ENCODE data around the gene CCDC149. TPM values are rescaled to one million over a fixed set of nuclear protein-coding genes. Genes with fewer than 3 reads are reported as not detected.

Gene CCDC149
- total and polyA plus RNA-seq, 2 experiments from 2014 or later: 12.3 to 13.3 TPM

GRCh38 chr4:24802648-24803047, 110.2 kb downstream of the CCDC149 start:
- no peaks in the 10 kb centered on the region for H3K9me3 ChIP-seq (ENCODE audit: low read depth)
- no peak overlapping the region for H3K4me3 ChIP-seq
- no peaks in the 10 kb centered on the region for H3K79me2 ChIP-seq
- H3K27me3 ChIP-seq: peaks cover 50% of the 10 kb centered on the region
- no peak overlapping the region for H3K4me2 ChIP-seq
- no peak overlapping the region for H2AFZ ChIP-seq
- no peaks in the 10 kb centered on the region for H3K36me3 ChIP-seq (replicated peaks; ENCODE audit: insufficient read depth, low read depth)
- DNase-seq (ENCODE audit: low spot score): no peak
- WGBS (ENCODE audit: low lambda C conversion rate, missing lambda C conversion rate): 77% methylated on average over 6 of the region's 6 CpGs
- H3K27ac ChIP-seq: no peak overlapping the region
- TF ChIP-seq CTCF (IDR thresholded peaks at IDR 0.05; ENCODE audit: poor library complexity) (no peak), EZH2phosphoT487 (IDR thresholded peaks at IDR 0.05; ENCODE audit: low read depth, severe bottlenecking, unreplicated experiment) (no peak), EZH2 (IDR thresholded peaks at IDR 0.05; ENCODE audit: borderline replicate concordance) (no peak)
- no peaks in the 10 kb centered on the region for H3K4me1 ChIP-seq (ENCODE audit: insufficient read depth)
- no peaks in the 10 kb centered on the region for H4K20me1 ChIP-seq (ENCODE audit: insufficient read depth, poor library complexity, severe bottlenecking)
- no peaks in the 10 kb centered on the region for H3K9me2 ChIP-seq (replicated peaks; ENCODE audit: insufficient read depth)

GRCh38 chr4:24801136-24801855, 111.5 kb downstream of the CCDC149 start:
- H3K79me2 ChIP-seq: no peaks in the 10 kb centered on the region
- no peak overlapping the region for H3K4me3 ChIP-seq
- TF ChIP-seq EZH2 (IDR thresholded peaks at IDR 0.05; ENCODE audit: borderline replicate concordance) (no peak), CTCF (IDR thresholded peaks at IDR 0.05; ENCODE audit: poor library complexity) (no peak), EZH2phosphoT487 (IDR thresholded peaks at IDR 0.05; ENCODE audit: low read depth, severe bottlenecking, unreplicated experiment) (no peak)
- WGBS (ENCODE audit: low lambda C conversion rate, missing lambda C conversion rate): 72% methylated on average over 10 of the region's 10 CpGs
- no peaks in the 10 kb centered on the region for H3K36me3 ChIP-seq (replicated peaks; ENCODE audit: insufficient read depth, low read depth)
- peaks cover 50% of the 10 kb centered on the region for H3K27me3 ChIP-seq
- H4K20me1 ChIP-seq (ENCODE audit: insufficient read depth, poor library complexity, severe bottlenecking): no peaks in the 10 kb centered on the region
- DNase-seq (ENCODE audit: low spot score): no peak
- H3K27ac ChIP-seq: no peak overlapping the region
- peak overlapping the region; percentile 84 for H3K4me2 ChIP-seq
- no peak overlapping the region for H2AFZ ChIP-seq
- no peaks in the 10 kb centered on the region for H3K9me2 ChIP-seq (replicated peaks; ENCODE audit: insufficient read depth)
- H3K4me1 ChIP-seq (ENCODE audit: insufficient read depth): no peaks in the 10 kb centered on the region
- H3K9me3 ChIP-seq (ENCODE audit: low read depth): no peaks in the 10 kb centered on the region

- no peaks in the 10 kb centered on the region for H3K9me3 ChIP-seq (ENCODE audit: low read depth)
- no peak for TF ChIP-seq EZH2 (IDR thresholded peaks at IDR 0.05; ENCODE audit: borderline replicate concordance)
- no peak for DNase-seq (ENCODE audit: low spot score)
- H4K20me1 ChIP-seq (ENCODE audit: insufficient read depth, poor library complexity, severe bottlenecking): no peaks in the 10 kb centered on the region
- no peaks in the 10 kb centered on the region for H3K9me2 ChIP-seq (replicated peaks; ENCODE audit: insufficient read depth)
- H2AFZ ChIP-seq: peak overlapping the region; percentile 56
- H3K4me1 ChIP-seq (ENCODE audit: insufficient read depth): peaks cover 8% of the 10 kb centered on the region
- H3K27me3 ChIP-seq: peaks cover 50% of the 10 kb centered on the region
- H3K27ac ChIP-seq: no peak overlapping the region
- no peaks in the 10 kb centered on the region for H3K36me3 ChIP-seq (replicated peaks; ENCODE audit: insufficient read depth, low read depth)
- no peaks in the 10 kb centered on the region for H3K79me2 ChIP-seq
- 12% methylated on average over 15 of the region's 25 CpGs for WGBS (ENCODE audit: low lambda C conversion rate, missing lambda C conversion rate)
- H3K4me3 ChIP-seq: no peak overlapping the region
- peak overlapping the region; percentile 84 for H3K4me2 ChIP-seq
Observed at GRCh38 chr4:24800325-24800895, 112.4 kb downstream of the CCDC149 start.

- H4K20me1 ChIP-seq (ENCODE audit: insufficient read depth, poor library complexity, severe bottlenecking): no peaks in the 10 kb centered on the region
- H3K27ac ChIP-seq: no peak overlapping the region
- H3K4me1 ChIP-seq (ENCODE audit: insufficient read depth): peaks cover 13% of the 10 kb centered on the region
- H3K79me2 ChIP-seq: no peaks in the 10 kb centered on the region
- H3K9me2 ChIP-seq (replicated peaks; ENCODE audit: insufficient read depth): no peaks in the 10 kb centered on the region
- H3K36me3 ChIP-seq (replicated peaks; ENCODE audit: insufficient read depth, low read depth): no peaks in the 10 kb centered on the region
- peak overlapping the region; percentile 56 for H2AFZ ChIP-seq
- no peak for DNase-seq (ENCODE audit: low spot score)
- 28% methylated on average over 78 of the region's 103 CpGs for WGBS (ENCODE audit: low lambda C conversion rate, missing lambda C conversion rate)
- peaks cover 50% of the 10 kb centered on the region for H3K27me3 ChIP-seq
- no peak overlapping the region for H3K4me3 ChIP-seq
- TF ChIP-seq EZH2phosphoT487 (IDR thresholded peaks at IDR 0.05; ENCODE audit: low read depth, severe bottlenecking, unreplicated experiment): no peak
- no peak for TF ChIP-seq CTCF (IDR thresholded peaks at IDR 0.05; ENCODE audit: poor library complexity)
- TF ChIP-seq EZH2 (IDR thresholded peaks at IDR 0.05; ENCODE audit: borderline replicate concordance): no peak
- H3K4me2 ChIP-seq: peak overlapping the region; percentile 84
- no peaks in the 10 kb centered on the region for H3K9me3 ChIP-seq (ENCODE audit: low read depth)
Observed at GRCh38 chr4:24799544-24800324, 113.1 kb downstream of the CCDC149 start.
